HEK293 (cell line): ENCODE data around the gene CCND1.

Experiments used
- ZBTB11 ChIP-seq: fragments of 450-650 bp; formaldehyde crosslinking; conservative IDR thresholded peaks from 2 replicates; pipeline ENCODE4 v1.5.1; 2016; ENCODE audit warnings: low read depth, missing biosample characterization, missing genetic modification characterization
- ZNF777 ChIP-seq: fragments of 450-650 bp; formaldehyde crosslinking; IDR thresholded peaks from 2 replicates; pipeline ENCODE4 v1.5.1; 2017; ENCODE audit warnings: missing biosample characterization, missing genetic modification characterization, borderline replicate concordance

- TF ChIP-seq ZBTB11 (no peak), ZNF777 (tag by site-specific recombination) (no peak)
Observed at GRCh38 chr11:69683764-69684333, 42.9 kb downstream of the CCND1 start.
